HG03520 (cell line): Measurements from ENCODE around the gene CFAP100.

Experiments
- ATAC-seq: cut with Tn5 transposase; IDR thresholded peaks from one replicate; pipeline ENCODE4 v1.9.1; 2021; ENCODE audit warnings: mild to moderate bottlenecking, moderate library complexity; ENCODE audit not compliant: unreplicated experiment

CFAP100 gene

GRCh38 chr3:126475413-126476114 is 80.9 kb downstream of the CFAP100 start, which contains the start of gene ZXDC:
TSS of gene ZXDC (minus strand) at chr3:126475891. CDS start at chr3:126475865, 26 bp downstream.
- ATAC-seq: peak; percentile 78

- ATAC-seq: peak; percentile 16
Measured at GRCh38 chr3:126476166-126477060, 81.7 kb downstream of the CFAP100 start.

- no peak for ATAC-seq
Measured at GRCh38 chr3:126477061-126477380, 82.3 kb downstream of the CFAP100 start.

- ATAC-seq: no peak
Measured at GRCh38 chr3:126478581-126479310, 84.0 kb downstream of the CFAP100 start.

- ATAC-seq: no peak
Measured at GRCh38 chr3:126479642-126480041, 84.9 kb downstream of the CFAP100 start.

- no peak for ATAC-seq
Measured at GRCh38 chr3:126480206-126480605, 85.5 kb downstream of the CFAP100 start.

- ATAC-seq: no peak
Measured at GRCh38 chr3:126480861-126481260, 86.2 kb downstream of the CFAP100 start.

GRCh38 chr3:126481808-126482502 is 87.2 kb downstream of the CFAP100 start:
- no peak for ATAC-seq

GRCh38 chr3:126482503-126483255 is 88.0 kb downstream of the CFAP100 start:
- no peak for ATAC-seq

- ATAC-seq: no peak
Measured at GRCh38 chr3:126483321-126483761, 88.6 kb downstream of the CFAP100 start.

- no peak for ATAC-seq
Measured at GRCh38 chr3:126484148-126484547, 89.4 kb downstream of the CFAP100 start.

- no peak for ATAC-seq
Measured at GRCh38 chr3:126484662-126485061, 90.0 kb downstream of the CFAP100 start.

- no peak for ATAC-seq
Measured at GRCh38 chr3:126485176-126485897, 90.6 kb downstream of the CFAP100 start.

GRCh38 chr3:126485956-126486355 is 91.2 kb downstream of the CFAP100 start:
- no peak for ATAC-seq
